GM18867 (cell line): ENCODE results near the gene COIL.
"Not testable (repeated sequence)": the region's sequence is repeated elsewhere in the genome, so short reads cannot be mapped to it uniquely, and the experiment has no call there.

Experiments used
- ATAC-seq: cut with Tn5 transposase; IDR thresholded peaks from one replicate; pipeline ENCODE4 v1.9.1; 2021; ENCODE audit warnings: mild to moderate bottlenecking, moderate library complexity; ENCODE audit not compliant: unreplicated experiment

Gene COIL

DNA sequence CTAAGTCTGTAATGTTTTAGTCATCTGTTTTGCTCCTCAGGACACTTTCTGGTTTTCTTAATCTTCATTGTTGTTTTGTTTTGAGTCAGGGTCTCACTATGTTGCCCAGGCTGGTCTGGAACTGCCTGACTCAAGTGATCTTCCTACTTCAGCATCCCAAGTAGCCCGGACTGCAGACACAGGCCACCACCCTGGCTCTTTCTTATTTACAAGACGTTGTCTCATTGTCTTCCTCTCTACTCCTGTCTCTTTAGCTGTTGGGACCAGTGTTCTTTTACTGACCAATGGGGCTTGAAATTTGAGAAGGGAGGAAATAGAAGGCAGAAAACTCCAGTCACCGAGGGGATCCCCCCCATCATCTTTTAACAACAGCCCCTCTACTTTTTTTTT lies 18.2 kb upstream of the COIL start:
- no peak for ATAC-seq

DNA sequence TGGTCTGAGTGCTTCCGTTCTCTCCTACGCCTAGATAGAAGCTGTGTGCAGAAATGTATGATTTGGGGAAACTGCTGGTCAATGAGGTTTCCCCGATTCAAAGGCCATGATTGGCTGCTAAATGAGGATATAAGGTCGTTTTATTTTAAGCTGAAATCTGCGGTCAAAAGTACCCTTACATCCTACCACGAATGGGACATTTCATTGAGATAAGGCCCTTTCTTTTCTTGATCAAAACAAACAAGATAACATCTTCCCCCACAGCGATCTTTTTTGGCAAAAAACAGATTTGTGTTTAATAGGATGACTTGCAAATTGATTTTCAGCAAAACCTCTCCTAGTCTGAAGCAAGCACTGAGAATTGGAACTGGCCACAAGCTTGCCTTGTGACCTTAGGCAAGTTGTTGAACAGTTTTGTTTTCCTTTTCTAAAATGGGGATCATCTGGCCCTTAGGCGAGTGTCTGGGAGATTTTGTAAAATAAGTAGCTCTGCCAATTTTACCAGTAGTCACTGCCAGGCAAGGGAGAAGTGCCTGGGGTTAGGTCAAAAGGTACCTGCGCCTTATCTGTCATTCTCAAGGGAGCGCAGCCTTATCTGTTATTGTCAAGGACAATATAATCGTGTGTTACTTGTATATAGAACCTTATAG lies 17.7 kb upstream of the COIL start:
- ATAC-seq, result no peak

DNA sequence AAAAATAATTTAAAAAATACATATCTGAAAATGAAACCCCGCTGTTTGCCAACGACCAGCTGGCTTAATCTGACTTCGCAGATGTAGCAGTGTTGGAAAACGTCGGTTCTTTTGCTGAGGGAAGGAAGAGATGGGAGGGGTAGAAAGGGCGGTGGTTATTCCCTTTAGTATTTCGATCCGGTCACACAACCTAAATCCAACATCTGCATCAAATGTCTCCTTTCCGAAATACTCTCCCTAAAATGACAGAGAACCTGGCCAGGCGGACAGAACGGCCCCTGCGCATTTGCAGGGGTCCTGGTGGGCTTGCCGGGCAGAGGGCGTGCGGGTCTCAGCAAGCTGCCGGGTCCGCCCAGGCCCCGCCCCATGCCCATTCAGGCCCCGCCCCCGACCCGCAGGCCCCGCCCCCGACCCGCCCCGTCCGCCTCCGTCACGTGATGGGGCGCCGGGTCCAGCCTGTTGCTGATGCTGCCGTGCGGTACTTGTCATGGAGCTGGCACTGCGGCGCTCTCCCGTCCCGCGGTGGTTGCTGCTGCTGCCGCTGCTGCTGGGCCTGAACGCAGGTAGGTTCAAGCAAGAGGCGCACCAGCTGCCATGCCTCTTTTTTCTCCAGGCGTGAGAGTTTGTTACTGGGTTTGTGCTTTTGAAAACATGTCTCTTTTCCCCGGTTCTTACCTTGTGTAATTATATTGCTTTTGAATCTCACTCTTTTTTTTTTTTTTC lies 17.0 kb upstream of the COIL start, which contains the start of gene SCPEP1:
SCPEP1 (plus strand) TSS at position 459 of the 723 bp plus-strand sequence; CDS start at position 488, 29 bp downstream.
- peak; percentile 69 for ATAC-seq

DNA sequence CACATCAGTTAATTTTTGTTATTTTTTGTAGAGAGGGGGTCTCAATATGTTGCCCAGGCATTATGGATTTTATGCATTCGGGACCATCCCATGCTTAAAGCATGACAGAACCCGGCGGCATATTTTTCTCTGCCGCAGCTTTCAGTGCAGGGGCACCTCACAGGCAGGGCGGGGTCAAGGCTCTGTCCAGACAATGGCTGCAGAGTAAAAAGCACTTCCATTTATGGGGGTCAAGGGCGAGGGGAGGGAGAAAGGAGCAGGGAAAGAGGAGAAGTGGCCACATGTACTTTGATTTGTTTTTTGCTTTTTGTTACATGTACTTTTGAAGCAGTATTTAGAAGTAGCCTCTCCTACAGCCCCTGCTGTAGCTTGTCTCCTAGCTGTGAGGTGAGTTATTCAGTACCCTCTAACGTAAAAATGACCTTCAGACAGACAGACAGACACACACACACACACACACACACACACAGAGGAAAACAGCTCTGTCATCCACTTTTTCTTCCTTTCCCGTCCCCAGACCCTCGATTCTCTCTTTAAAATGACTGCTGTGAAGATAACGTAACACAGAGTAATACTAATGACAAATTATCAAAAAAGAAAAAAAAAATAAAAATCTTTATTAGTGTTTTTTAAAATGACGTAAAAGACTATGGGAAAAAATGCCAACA lies 16.2 kb upstream of the COIL start:
- no peak for ATAC-seq

DNA sequence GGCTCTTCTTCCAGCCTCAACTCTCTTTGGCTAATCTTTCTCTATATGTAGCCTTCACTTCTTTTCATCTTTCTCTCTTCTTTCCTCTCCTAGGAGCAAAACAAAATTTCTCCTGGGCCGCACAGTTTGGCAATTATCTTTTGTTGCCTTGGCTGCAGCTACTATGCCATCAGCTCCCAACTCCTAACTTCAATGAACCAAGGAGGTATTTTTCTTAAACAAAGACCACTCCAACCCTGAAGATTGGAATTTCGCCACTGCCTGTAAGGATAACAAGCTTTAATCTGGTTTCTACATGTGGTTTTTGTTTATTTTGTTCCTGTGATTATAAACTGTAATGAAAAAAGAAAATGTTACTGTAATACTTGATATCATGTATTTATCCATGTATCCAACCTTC lies 14.8 kb upstream of the COIL start:
- ATAC-seq, result no peak

DNA sequence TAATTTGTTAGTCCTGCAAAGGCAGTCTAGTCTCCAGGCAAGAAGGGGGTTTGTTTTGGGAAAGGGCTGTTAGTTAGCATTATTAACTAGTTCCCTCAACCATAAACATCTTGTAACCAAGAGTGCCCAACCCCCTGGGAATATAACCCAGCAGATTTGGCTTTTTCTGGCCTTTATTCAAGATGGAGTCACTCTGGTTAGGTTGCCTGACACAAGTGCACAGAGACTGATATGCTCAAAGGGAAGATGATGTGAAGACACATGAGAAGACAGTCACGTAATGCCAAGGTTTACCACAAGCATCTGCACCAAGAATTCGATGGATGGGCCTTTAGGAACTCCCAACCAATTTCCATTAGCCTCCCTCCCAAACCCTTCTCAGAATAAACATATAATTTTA lies 13.2 kb upstream of the COIL start:
- ATAC-seq, result no peak

DNA sequence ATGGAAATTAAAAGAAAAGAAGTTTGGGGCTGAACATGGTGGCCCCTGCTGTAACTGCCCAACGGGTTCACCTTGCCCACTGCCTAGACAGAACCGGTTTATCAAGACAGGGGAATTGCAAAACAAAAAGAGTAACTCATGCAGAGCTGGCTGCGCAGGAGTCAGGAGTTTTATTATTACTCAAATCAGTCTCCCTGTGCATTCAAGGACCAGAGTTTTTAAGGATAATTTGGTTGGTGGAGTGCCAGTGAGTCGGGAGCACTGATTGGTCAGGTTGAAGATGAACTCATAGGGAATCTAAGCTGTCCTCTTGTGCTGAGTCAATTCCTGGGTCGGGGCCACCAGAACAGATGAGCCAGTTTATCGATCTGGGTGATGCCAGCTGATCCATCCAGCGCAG lies 12.7 kb upstream of the COIL start:
- no peak for ATAC-seq

DNA sequence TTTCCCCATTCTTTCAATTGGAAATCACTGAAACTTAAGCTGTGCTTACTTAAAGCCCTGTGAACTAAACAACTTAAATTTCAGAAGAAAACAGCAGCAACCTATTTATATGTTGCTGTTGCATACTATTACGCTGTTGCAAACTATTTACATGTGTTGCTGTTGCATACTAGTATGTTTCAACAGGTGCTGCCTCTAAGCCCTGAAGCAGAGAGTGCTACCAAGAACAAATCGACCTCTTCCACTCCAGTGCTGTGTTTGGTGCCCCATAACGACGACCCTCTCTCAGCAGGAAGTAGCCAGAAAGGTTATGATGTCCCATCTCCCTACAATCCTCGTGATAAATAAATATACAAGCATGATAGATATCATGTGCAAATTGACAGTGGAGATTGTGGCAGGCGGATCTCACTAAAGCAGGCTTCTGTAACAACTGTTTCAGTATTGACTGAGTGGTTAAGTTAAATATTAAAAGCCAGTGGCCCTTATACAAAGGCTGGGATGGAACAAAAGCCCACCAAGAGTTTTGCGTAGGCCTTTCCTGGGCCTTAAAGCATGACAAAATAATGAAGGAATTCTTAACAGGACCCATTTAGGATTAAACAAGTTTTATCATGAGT lies 11.4 kb upstream of the COIL start:
- no peak for ATAC-seq

DNA sequence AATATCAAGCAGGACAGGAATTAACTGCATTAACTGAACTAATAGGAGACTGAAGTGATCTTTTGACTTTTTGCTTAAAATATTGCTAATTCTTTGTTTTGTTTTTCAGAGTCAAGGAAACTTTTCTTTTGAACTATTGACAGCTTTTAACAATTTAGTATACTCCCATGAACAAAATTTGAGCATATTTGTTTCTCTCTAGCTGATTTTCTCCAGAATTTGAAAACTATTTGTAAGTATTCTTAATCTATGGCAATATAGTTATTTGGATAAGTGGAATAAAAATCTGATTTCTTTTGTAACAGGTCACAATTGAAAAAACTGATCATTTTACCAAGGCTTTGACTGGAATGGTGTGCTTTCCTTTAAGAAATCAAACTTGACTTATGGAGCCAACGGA lies 10.1 kb upstream of the COIL start:
- ATAC-seq, result no peak

DNA sequence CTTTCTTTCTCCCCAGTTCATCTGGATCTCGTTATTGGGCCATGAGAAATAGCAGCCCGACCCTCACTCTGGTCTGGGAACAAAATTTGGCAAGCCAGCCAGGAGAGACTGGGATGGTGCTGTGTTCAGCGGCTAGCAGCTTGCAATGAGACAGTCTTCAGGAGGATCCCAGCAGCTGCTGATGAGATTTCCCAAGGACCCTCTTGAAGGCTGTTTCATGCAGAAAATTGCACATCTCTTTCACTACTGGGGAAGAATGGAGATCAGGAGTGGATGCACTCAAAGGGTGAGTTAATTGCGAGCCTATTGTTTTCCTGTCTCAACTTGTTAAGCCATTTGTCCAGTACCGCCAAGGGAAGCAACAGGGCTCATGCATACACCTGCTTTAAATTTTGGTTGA lies 5.5 kb upstream of the COIL start:
- ATAC-seq, result no peak

DNA sequence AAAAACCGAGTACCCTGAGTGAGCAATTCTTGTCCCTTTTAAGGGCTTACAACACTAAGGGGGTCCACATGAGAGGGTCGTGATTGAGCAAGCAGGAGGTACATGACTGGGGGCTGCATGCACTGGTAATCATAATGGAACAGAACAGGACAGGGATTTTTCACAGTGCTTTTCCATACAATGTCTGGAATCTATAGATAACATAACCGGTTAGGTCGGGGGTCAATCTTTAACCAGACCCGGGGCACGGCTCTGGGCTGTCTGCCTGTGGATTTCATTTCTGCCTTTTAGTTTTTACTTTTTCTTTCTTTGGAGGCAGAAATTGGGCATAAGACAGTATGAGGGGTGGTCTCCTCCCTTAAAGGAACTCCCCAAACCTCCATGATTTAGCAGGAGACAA lies 4.8 kb upstream of the COIL start:
- not testable (repeated sequence) for ATAC-seq

DNA sequence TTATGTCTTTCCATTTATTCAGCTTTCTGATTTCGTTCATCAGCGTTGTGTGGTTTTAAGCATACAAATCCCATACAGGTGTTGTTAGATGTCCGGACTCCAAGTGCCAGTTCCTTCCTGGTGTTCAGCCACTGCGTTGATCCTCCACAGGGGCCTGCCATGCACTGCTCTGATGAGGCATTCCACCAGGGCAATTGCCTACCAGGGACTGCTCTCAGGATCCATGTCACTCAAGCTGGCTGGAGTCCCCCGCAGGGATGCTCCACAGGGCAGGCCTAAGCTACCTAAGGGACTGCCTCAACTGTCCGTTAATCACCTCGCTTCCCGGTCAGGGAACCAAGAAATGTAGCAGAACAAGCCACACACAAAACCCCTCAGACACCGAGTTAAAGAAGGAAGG lies 4.4 kb upstream of the COIL start:
- not testable (repeated sequence) for ATAC-seq

DNA sequence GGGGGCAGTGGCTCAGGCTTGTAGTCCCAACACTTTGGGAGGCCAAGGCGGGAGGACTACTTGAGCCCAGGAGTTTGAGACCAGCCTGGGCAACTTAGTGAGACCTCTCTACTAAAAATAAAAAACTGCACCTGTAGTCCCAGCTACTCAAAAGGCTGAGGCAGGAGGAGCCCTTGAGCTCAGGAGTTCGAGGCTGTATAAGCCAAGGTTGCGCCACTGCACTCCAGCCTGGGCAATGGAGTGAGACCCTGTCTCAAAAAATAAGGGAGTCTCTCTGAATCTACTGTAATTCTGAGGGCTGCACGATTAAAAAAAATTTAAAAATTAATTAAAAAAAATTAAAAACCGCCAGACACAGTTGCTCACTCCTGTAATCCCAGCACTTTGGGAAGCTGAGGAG lies 3.9 kb downstream of the COIL start:
- no peak for ATAC-seq

DNA sequence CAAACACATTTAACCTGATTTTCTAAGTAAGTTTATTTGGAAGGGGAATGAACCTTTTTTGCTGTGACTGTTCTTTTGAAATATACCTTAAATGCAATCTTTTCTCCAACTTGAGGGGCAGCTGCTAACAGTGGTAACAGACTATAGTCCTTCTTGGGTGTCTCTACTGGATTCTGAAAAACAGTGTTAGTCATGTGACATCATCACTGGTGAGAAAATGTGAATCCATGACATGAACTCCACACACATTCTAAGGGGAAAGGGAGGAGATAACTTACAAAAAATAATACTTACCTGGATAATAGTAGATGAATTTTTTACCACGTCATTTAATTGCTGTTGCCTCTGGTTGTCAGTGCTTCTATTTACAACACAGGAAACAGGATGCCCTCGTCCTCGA lies 11.3 kb downstream of the COIL start:
- no peak for ATAC-seq

DNA sequence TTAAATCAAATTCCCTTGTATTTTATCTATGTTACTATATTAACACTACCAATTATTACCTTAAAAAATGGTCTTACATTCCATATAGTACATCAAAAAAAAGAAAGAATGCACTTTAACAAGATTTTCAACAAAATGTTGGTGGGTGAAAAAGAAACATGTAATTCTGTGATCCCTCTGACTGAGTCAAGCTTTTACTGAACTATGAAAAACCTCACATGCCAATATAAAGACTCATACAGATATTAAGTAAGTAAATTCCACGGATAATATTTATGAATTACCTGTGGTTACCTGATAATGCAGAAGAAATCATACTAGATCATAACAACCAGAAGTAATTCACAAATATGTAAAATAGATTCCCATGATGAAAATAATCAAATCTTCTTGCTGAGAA lies 12.4 kb downstream of the COIL start:
- ATAC-seq, result no peak

DNA sequence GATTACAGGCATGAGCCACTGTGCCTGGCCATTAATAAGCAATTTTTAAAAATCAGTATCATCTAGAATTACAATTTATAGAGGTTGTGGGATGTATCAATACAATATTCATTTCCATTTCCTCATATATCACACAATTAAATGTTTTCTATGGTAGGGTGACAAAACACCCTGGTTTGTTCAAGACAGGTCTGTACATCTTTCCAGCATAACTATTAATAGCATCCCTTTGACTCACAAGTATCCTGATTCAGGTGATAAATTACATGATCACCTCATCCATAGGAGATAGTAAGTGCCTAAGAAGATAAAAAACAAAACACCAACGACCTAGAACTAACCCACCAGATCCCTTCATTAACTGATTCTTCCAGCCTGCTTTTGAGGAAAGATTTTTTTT lies 13.1 kb downstream of the COIL start:
- ATAC-seq, result no peak

DNA sequence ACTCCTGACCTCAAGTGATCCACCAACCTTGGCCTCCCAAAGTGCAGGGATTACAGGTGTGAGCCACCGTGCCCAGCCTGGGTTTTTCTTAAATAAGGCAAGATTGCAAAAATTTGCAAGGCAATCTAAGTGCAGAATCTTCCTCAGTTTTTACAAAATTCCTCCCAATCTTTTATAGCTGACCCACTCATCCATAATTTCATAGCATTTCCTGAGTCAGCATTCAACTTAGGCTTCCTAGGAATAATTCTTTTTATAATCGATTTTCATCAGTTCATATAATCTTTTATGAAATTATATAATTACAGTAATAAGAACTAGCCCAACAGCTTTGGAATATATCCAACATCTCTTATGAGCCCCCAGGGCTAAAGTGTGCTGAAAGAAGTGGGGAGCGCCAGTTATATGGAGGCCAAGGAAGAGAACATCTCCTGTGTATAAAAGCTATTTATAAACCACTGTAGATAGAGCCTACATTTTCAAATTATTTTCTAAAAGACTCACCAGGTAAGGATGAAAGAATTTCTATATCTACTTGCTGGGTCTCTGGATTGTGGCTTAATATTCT lies 14.8 kb downstream of the COIL start:
- no peak for ATAC-seq

DNA sequence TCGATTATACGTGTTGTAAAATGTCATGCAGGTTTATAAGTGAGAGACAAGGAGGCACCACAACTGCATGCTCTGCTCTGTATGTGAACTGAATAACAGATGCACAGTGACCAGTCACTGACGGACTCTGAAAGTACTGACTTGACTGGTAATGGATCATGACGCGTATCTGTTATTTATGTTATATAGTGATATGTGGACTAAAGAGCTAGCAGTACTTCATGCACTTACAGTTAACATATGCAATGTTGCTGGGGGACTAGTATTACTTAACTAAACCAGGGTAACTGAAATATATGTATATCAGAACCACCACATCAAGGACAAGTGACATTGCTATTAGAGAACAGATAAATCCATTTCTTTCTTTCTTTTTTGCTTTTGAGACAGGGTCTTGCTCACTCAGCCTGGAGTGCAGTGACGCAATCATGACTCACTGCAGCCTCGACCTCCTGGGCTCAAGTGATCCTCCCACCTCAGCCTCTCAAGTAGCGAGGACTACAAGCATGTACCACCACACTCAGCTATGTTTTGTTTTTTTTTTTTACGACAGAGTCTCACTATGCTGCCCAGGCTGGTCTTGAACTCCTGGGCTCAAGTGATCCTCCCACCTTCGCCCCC lies 17.2 kb downstream of the COIL start:
- no peak for ATAC-seq

DNA sequence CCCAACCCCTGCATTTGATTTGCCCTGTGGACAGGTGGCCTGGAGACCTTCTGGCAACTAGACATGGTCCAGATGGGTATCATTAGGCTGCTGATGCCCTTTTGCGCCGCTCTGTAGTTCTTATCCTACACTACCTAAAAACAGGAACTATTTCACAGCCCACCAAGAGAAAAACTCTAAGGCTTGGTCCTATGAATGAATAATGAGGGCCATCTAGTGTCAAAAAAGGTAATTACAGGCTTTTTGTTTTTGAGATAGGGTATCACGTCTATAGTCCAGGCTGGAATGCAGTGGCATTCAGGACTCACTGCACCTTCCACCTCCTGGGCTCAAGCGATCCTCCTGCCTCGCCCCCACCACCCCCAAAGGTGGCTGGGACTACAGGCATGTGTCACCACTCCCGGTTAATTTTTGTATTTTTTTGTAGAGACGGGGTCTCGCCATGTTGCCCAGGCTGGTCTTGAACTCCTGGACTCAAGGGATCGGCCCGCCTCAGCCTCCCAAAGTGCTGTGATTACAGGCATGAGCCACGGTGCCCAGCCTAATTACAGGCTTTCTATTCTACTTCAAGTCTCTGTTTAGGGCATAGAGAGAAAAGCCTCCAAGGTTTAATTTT lies 20.9 kb downstream of the COIL start:
- ATAC-seq, result no peak

DNA sequence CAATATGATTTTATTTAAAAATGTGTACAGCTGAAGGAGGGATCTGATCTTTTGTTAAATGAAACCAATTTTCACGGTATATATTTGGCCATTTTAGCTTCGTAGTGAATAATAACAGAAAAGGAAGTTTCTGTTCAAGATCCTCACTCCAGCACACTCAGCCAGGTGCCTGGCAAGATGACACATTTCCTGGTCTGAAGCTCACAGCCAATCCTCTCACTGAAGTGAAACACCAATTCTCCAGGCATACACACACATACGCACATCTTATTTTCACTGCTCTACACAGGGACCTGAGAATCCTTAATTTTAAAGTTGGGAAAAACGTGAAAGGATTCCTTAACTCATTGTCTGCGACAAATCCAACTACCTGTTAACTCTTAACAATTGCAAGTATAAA lies 22.6 kb downstream of the COIL start:
- not testable (repeated sequence) for ATAC-seq

DNA sequence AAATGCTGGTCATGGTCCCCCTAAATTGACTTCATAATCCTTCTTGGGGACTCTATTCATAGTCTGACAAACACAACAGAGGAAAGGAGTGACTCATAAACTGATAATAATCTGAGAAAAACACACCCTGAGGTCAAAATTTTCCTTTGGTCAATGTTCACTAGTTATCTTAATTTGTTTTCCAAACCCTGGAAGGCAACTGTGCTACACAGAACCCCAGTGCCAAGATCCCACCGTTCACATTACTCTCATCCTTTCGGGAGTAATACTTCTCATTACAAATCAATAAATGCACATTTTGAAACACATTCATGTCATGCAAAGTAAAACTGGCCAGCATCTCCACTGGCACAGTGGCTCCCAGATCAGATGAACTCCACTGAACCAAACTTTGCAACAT lies 23.2 kb downstream of the COIL start:
- no peak for ATAC-seq
